Stimulated activated CD4-positive, alpha-beta T cell treated with anti-CD3 and anti-CD28 coated beads, Interleukin-4, amount 100 ng/mL, for 48 hours (primary cell): Measurements from ENCODE around the gene SRA1.

Source experiments
- DNase-seq, 2 donors: peaks; one replicate each; pipeline ENCODE4 v3.0.0-alpha.2; 2020; ENCODE audit warnings: low read depth in 2 of 2

SRA1 gene

DNA sequence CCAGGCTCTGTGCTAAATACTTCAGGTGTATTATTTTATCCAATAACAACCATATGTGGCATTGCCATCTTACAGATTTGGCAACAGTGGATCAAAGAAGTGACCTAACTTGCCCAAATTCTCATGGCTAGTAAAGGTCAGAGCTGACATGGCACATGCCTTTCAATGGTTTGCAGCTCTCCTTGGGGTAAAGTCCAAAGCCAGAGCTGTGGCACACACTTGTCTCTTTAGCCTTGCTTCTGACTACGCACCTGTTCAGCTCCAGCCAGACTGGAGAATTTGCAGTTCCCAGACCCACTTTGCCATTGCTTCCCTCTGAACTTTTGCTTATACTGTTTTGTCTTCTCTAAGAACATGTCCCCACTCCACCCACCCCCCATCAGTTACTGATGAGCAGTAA, 13.2 kb upstream of the SRA1 start:
- DNase-seq, result no peak

DNA sequence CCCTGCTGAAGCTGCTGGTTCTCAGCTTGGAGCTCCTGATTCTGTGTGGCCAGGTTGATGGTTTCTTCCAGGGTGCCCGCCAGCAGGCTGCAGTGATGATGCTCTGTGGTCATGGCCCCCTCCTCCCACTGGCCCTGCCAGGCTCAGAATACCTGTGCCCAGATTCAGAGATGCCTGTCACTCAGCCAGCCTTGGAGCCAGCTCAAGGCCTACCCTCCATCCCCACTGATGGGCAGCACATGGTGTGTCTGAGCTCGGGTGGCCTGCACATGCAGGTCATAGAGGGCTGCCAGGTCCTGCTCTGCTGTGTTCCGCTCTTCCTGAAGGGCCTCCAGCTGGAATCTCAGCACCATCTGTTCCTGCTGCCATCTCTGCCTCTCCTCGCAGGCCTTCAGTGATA, 12.8 kb upstream of the SRA1 start:
- DNase-seq, result no peak

DNA sequence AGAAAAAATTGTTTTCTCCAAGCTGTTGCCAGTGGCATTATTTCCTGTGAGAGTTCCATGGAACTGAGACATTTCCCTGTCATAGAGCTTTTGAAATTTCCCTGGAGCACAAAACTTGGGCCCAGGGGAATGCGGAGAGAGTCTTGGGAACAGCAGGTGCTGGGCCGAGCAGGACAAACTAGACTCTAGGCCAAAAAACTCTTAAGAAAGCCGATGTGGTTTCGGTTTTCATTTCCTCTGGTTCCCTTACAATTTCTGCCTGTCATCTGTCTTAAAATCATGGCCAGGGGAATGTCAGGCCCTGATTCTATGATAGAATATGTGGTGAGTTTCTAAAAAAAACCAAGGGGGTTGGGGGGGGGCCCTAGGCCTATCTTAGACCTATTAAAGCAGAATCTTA, 11.9 kb upstream of the SRA1 start:
- DNase-seq, result no peak

DNA sequence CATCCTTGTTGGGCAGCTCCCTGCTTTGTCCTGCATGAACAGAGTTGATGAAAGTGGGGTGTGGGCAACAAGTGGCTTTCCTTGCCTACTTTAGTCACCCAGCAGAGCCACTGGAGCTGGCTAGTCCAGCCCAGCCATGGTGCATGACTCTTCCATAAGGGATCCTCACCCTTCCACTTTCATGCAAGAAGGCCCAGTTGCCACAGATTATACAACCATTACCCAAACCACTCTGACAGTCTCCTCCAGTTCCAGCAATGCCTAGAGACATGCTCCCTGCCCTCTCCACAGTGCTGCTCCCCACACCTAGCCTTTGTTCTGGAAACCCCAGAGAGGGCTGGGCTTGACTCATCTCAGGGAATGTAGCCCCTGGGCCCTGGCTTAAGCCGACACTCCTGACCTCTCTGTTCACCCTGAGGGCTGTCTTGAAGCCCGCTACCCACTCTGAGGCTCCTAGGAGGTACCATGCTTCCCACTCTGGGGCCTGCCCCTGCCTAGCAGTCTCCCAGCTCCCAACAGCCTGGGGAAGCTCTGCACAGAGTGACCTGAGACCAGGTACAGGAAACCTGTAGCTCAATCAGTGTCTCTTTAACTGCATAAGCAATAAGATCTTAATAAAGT, 11.3 kb upstream of the SRA1 start:
- DNase-seq, result no peak

DNA sequence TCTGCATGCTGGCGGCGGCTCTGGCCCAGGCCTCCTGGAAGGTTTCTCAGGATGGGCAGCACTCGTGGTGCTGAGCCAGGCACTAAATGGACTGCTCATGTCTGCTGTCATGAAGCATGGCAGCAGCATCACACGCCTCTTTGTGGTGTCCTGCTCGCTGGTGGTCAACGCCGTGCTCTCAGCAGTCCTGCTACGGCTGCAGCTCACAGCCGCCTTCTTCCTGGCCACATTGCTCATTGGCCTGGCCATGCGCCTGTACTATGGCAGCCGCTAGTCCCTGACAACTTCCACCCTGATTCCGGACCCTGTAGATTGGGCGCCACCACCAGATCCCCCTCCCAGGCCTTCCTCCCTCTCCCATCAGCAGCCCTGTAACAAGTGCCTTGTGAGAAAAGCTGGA, 10.6 kb upstream of the SRA1 start:
- DNase-seq, result no peak

DNA sequence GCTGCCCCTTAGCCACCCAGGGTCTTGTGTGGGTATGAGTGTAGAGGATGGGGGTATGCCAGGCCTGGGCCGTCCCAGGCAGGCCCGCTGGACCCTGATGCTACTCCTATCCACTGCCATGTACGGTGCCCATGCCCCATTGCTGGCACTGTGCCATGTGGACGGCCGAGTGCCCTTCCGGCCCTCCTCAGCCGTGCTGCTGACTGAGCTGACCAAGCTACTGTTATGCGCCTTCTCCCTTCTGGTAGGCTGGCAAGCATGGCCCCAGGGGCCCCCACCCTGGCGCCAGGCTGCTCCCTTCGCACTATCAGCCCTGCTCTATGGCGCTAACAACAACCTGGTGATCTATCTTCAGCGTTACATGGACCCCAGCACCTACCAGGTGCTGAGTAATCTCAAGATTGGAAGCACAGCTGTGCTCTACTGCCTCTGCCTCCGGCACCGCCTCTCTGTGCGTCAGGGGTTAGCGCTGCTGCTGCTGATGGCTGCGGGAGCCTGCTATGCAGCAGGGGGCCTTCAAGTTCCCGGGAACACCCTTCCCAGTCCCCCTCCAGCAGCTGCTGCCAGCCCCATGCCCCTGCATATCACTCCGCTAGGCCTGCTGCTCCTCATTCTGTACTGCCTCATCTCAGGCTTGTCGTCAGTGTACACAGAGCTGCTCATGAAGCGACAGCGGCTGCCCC, 10.0 kb upstream of the SRA1 start:
- no peak for DNase-seq

DNA sequence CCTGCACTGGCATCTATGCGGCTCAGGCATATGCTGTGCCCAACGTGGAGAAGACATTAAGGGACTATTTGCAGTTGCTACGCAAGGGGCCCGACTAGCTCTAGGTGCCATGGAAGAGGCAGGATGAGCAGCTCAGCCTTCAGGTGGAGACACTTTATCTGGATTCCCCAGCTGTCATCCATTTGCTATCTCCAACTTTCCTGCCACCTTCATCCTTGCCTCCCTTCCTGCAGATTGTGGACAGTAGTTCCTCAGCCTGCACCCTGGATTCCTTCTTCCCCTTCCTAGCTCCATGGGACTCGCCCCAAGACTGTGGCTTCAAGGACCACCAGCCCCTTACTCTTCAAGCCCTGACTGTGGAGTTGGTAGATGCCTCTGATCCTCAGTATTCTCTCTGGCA, 9.4 kb upstream of the SRA1 start:
- no peak for DNase-seq

DNA sequence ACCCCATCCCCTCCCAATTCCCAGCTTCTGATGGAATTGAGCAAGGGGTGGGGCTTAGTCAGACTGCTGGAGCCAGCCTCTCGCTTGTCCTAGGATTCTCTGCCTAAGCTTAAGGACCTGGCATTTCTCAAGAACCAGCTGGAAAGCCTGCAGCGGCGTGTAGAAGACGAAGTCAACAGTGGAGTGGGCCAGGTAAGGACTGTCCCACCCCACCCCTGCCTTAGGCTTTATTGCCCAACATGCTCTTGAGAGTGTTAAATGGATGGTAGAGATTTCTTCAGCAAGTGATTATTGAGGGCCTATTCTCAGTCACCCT, 8.5 kb upstream of the SRA1 start:
- DNase-seq, result no peak

DNA sequence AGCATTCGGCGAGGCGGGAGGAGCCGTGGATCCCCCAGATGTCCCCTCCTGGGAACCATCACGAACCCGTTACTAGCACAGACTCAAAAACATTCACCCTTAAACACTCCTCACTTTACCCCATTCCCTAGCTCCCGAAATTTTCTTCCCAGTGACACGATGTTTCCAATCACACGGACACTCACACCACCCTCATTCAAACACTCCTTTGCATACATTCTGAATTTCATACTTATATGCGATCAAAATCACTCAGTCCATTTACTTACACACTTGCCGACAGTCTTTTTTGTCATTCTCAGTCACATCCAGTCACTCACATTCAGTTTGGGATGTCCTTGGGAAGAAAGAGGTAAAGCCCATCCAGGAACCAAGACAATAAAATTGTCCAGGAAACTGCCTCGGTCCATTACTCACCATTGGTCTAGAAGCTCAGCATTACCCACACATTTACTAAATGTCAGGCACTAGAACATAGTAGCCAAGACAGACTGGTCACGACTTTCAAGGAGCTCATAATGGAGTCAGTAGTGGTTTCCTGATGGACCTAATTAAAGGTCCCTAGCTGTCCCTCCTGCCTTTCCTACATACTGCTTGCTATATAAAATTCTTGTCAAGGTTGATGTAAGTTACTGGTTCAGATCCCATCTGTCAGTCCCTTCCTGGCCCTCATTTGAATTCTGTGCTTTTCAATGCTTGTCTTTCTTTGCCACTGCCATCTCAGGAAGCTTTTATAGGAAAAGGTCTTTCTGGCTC, 7.9 kb upstream of the SRA1 start:
- no peak for DNase-seq

DNA sequence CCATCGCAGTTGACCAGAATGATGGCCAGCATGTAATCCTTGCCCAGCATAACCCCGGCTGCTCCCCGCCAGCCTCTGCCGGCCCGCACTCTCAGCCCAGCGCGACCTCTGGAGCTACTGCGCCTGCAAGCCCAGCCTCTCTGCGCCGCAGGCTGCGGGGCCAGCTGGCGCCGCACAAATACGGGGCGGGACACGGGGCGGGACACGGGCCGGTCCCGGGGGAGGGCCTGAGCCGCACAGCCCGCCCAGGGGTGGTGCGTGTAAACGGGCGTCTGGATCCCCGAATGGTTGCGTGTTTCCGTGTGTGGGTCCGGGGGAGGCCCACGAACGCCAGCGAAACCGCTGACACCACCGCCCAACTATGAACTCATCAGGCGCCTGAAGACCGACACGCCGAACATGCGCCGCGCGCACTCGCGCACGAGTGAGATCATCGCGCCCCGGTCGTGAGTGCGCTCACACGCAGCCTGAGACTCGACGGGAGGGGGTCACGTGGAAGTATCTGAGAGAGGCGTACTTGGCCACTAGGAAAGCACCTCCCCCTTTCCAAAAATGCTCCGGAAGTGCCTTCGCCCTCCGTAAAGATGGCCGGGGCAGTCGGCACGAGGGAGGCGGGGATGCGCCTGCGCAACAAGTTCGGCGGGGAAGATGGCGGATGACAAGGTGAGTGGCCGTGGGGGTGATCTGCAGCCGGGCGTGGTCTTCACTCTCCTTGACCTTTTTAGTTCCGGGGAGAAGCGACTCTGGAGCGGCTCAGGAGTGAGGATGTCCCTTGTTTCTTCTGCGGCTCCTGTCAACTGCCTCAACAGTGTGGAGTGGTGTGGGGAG, 7.1 kb upstream of the SRA1 start, which contains the start of the genes APBB3 and SLC35A4:
Gene APBB3, minus strand, starts transcription at position 403 of the 828 bp plus-strand sequence. Its CDS starts 353 bp downstream, at position 50.
Gene SLC35A4, plus strand, starts transcription at position 633 of the 828 bp plus-strand sequence. CDS start 2,342 bp downstream, outside the sequence.
- DNase-seq, result peak; percentile 89 to 95

DNA sequence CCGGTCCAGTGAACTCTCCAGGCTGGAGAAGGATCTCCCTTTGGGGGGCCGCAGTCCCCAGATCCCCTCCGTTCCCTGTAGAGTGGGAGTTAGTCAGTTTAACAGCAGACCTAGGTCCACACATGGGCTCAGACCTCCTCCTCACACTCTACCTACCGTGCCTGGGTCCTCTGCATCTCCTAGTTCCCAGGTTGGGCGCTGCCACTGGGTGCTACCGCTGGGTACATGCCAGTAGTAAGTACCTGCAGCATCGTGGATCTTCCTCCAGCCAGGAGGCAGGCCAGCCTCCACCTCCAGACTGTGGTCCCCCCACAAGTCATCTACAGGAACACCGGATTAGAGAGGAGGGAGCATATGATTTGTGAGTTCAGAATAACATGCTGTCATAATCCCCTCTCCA, 6.3 kb upstream of the SRA1 start:
- DNase-seq, result no peak

DNA sequence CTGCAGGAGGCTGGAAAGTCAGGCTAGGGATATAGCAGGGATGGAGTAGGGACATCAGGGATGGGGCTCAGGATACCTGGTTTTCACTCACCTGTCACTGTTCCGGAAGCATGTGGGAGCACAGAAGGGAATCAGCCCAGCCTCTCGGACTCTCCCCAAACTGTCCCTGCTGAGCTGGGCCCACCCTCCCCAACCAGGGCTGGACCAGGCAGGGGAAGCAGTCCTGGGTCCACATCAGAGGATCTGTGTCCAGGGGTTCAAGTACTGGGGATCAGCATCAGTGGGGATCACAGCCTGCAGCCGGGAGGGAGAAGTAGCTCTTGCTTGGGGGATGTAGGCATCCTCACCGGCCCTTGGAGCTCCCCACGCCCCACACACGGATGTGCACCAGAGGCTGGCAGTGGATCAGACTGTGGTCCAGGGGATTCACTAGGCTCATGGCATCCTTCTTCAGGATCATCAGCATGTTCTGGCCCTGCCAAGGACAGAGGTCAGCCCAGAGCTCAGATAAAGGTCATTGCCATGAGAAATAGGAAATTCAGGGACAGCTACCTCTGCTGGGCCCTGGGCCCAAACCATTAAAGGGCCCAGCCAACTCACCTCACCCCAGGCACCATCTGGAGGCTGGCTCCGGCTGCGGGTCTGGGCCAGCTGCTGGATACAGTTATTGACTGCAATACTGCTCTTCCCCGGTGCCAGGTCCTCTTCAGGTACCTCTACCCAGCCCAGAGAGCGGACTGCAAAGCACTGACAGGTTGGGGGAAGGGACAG, 4.7 kb upstream of the SRA1 start:
- no peak for DNase-seq

DNA sequence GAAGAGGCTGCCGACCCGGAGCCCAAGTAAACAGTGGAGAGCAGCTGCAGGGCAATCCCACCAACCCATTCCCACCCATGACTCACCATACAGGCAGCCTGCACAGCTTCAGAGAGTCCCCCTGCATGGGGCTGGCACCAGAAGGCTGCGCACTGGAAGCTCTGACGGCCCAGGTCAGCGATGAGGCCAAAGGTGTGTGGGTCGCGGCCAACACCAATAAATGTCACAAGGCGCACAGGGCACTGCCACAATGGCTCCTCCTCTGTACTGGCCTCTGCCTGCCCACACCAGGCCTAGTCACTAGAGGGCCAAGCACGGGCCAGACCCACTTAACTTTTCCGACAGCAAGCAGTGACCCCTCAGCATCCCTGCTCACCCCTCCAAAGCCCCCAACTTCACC, 3.0 kb upstream of the SRA1 start:
- DNase-seq, result no peak

DNA sequence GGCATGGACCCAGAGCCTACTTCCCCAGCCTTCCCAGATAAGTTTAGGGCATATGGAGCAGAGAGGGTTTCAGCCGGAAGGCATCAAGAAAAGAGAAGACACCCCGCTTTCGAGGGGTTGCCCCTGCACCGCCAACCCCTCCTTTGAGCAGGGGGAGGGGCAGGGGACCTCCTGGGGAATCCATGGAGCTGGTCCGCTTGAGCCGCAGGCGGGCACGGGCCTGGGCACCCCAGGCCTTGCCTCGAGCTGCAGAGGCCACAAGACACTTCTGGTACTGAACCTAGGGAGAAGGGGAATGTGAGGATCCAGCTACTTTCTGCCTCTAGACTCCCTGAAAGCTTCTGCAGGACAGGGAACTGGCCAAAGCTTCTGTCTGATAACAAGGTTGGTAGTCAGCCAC, 1.3 kb upstream of the SRA1 start:
- DNase-seq, result no peak

DNA sequence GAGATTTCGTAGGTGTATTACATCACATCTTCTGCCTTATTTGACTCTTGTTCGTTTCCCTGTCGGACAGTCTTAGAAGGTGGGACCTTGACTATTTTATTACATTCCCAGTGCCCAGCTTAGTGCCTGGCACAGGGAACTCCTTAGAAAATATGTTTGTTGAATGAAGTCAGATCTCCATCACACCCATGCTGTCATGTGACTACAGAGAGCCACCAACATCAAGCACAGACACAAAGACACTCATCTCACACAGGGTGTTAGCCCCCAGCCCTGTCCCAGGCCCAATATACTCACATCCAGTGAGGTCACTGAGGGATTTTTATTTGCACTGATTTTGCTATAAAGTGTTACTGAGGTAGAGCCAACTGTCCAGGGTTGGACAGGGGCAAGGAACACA, 692 bp upstream of the SRA1 start:
- DNase-seq, result no peak

DNA sequence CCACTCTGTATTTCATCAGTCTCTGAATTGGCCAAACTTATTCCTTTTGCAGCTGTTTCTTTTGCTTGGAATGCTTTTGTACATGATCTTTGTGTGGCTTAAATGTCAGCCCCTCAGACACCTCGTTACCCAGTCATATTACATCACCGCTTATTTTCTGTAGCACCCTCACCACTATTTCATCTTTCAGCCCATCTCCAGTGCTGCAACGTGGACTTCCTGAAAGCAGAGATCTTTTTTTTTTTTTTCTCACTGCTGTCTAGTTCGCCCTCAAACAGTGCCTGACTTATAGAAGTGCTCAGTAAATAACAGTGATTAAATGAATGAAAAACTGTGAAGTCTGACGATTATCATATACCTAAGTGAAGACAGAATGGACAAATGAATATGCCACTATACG, 835 bp downstream of the SRA1 start:
- DNase-seq, result no peak

DNA sequence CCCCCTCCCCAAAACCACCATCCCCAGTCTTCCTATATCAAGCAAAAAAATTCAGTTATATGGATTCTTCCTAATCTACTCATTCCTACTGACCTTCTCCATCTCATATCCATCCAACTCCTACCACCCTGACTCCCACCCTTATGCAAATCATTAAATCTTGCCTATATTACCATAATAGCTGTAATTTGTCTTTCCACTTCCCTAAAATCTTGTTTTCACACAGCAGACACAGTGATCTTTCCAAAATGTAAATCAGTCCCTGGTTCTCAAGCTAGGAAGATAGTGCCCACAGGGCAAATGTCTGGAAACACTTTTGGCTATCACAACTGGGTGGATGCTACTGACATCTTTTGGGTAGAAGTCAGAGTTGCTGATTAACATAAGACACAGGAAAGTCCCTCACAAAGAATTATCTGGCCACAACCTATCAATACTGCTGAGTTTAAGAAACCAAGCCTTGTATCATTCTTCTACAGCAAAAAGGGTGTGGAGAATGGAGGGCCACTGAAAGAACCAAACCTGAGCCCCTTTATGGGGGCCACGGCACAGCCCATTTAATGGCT, 1.4 kb downstream of the SRA1 start:
- DNase-seq, result no peak

DNA sequence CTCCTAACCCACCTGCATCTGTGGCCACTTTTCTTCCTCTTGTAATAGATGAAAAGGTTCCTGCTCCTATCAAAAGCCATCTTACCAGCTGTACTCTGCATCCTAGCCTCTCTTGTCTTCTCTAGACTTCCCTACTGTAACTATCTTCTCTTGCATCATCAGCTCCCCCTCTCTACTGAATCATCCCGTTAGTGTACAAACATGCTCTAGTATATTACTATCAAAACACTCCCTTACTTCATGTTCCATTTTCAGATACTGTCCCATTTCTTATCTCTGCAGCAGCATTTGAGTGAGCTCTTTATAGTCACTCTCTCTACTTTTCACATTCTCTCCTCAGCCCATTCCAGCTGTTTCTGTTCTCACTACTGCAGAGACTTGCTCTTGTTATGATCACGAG, 2.8 kb downstream of the SRA1 start:
- no peak for DNase-seq

DNA sequence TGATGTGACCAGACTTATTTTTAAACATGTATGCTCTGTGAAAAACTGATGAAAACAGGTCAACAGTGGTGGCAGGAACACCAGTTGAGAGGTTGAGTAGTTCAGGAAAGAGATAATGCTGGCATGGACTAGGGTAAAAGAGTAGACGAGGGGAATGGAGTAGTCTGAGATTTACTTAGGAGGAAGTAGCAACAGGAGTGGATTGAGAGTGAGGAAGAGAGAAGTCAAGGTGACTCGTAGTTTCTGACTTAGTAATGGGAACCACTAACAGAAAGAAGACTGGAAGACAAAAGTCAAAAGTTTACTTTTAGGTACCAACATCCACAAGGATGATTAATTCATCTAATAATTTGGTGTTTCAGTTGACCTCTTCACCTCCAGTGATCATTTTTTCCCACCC, 3.6 kb downstream of the SRA1 start:
- no peak for DNase-seq

DNA sequence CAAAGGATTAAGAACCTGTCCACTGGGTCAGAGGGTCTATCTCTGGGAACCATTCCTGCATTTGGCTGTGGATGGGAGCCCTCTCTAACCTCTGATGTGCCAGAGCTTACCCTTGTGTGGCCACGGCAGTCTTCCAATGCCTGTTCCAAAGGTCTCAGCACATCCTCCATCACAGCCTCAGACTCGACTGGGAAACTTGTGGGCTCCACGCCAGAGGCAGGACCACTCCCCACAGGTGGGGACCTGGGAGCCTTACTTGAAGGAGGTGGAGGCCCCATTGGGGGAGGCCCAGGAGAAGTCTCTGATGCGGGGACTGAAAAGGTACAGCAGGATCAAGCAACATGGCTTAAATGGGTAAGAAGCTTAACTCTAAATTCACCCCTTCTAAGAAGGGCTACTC, 5.4 kb downstream of the SRA1 start:
- DNase-seq, result no peak
